HG02678 (cell line): ENCODE results near the gene THSD4.

Experiments
- ATAC-seq: cut with Tn5 transposase; IDR thresholded peaks from one replicate; pipeline ENCODE4 v1.9.1; 2021; ENCODE audit warnings: mild to moderate bottlenecking, moderate library complexity; ENCODE audit not compliant: unreplicated experiment

The THSD4 gene

GRCh38 chr15:71114887-71115566 lies at the start of gene THSD4:
THSD4 (plus strand) TSS chr15:71115471.
- ATAC-seq, result peak; percentile 64

GRCh38 chr15:71066983-71067382 lies 48.3 kb upstream of the THSD4 start:
- no peak for ATAC-seq

DNA sequence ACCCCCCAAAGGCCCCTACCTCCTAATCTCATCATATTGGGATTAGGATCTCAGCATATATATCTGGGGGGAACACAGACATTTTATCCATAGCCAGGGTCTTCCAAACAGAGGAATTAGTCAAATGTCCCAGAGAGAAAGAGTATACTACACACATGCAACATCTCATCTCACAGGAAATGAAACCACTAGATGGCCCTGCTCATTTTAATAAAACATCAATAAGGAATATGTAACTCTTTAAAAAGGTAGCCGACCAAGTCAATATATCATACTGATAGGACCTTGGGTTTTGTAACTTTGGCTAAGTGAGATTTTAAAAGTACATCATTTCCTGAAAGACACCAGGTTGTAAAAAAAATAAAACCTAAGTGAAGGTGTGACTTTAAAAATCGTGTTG lies 45.6 kb upstream of the THSD4 start:
- no peak for ATAC-seq

DNA sequence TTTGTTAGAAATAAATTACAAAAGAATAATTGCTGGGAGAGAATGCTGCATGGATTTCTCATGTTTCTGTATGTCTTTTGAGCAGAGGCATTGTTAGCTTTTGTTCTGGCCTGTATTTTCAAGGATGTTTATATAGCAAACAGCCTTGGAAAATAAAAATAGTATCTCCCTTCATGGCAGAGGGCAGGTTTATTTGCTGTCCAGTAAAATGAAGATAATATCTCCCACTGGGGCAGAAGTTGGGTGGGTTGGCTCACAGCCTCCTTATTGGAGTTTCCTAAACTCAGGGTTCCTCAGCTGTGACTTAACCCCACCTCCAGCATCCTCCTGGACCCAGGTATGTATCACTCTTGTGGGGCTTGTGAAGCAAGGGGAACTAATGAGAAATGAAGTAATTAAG lies 43.7 kb upstream of the THSD4 start:
- no peak for ATAC-seq

DNA sequence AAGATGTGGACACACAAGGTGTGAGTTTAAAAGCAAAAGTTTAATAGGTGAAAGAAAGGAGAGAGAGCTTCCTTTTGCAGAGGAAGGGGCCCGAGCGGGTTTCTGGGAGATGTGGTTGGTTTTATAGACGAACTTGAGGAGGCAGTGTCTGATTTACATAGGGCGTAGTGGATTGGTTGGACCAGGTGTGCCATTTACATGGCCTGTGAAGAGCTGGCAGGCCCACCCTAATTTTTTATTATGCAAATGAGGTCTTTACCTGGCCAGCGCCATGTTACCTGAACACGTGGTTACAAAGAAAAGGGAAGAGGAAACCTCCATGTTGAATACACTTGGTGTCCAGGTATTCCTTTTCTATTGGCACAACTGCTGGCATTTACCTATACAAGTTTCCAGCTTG lies 42.8 kb upstream of the THSD4 start:
- no peak for ATAC-seq

GRCh38 chr15:71078506-71079207 lies 36.6 kb upstream of the THSD4 start:
- ATAC-seq, result no peak

DNA sequence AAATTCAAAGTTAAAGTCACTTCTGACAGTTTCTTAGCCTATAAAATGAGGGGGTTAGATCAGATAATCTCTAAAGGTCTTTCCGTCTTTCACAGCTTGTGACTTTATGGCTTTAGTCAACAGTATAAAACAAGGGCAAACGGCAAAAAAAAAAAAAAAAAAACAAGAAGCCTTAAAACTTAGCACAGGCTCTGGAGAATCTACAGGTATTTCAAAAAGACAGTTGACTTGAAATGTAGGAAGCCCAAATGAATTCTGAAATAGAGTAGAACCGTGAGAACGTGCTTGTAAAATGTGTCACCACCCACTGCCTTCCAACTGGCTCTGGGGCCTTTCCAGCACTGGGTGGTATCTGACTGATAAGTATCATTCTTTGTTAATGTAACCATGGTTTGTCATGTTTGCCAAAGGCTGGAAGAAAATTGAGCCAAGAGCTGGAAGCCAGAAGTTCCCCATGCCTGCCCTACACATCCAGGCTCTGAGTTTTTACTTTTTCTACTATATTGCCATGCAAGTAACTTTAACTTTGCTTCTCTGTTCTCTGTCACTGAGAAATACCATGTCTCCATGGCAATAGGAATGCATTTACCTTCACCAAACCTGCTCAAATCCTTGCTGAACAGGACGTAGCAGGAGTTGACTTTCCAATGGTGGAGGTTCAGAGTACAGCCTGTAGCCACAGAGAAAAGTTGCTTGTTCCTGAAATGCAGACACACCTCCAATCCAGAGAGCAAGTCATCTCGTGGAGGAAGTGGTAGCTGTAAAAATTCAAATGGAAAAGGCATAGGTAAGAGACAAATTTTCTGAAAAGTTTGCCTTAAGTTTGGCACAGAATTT lies 35.8 kb upstream of the THSD4 start:
- ATAC-seq, result no peak

DNA sequence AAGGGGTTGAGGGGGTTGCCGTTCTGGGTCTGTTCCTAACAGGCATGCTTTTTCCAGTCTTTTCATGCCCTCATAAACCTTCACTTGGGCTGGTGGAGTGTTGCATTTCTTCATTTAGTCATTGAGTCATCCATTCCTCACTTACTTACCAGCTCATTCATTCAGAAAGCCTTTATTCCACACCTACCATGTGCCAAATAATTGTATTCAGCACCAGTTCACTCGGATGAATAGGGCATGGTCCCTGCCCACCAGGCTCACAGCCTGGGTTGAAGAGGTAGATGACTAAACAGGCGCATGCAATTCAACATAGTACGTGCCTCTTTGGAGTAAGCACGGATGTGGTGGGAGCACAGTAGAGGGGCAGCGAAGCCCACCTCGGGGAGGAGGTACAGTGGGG lies 35.1 kb upstream of the THSD4 start:
- ATAC-seq, result no peak

DNA sequence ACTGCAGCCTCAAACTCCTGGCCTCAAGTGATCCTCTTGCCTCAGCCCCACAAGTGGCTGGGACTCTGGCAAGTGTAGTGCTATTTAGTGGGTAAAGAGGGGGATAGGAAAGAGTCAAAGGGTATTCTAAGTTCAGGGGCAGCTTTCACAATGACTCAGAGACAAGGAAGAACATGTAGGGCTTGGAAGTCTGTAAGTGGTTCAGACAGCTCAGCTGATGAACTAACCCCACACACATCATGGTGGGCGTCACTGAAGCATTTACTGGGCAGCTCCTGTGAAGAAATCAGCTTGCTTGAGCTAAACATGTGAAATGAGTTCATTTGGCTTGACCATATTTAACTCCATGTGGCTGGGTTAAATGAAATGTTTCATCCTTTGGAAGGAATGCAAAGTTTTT lies 34.6 kb upstream of the THSD4 start:
- no peak for ATAC-seq

DNA sequence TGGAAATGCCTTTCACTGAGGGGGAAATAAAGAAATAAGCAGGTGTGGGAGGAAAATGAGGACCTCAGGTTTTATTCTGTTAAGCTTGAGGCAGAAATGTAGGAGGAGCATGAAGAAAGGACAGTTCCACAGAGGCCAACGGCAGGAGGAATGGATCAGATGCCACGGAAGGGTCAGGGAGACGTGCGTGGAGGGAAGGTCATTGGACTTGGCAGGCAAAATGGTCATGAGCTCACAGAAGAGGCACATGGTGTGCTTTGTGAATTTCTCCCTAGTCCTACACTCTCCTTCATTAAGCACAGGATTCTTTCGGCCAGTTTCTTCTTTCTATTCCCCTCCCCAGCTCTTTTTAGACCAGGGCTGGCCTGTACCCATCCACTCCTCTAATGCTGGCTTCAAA lies 32.5 kb upstream of the THSD4 start:
- no peak for ATAC-seq

DNA sequence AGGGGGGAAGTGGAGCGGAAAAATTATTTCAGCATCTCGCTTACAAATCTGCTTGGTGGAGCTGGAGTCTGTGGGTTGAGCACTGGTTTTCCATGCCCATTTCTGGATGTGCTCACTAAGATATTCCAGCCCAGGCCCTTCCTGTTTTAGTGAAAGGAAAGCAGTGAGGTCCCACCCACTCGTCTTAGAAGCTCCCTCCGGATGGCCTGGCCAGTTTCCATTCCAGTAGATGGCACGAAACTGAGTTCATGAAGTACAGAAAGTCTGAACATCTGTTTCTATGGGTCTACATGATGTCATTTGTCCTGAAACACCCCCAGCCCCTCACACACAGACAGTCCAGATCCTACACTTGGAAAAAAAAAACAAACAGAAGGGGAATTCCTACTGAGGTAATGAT lies 31.9 kb upstream of the THSD4 start:
- no peak for ATAC-seq

GRCh38 chr15:71084264-71084663 lies 31.0 kb upstream of the THSD4 start:
- ATAC-seq, result no peak

- ATAC-seq, result no peak
Observed at GRCh38 chr15:71085809-71086208, 29.5 kb upstream of the THSD4 start.

DNA sequence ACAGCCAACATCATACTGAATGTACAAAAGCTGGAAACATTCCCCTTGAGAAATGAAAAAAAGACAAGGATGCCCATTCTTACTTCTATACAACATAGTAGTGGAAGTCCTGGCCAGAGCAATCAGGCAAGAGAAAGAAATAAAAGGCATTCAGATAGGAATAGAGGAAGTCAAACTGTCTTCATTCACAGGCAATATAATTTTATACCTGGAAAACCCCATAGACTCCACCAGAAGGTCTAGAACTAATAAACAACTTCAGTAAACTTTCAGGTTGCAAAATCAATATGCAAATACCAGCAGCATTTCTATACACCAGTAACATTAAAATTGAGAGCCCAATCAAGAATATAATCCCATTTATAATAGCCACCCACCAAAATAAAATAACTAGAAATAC lies 27.1 kb upstream of the THSD4 start:
- ATAC-seq, result no peak

DNA sequence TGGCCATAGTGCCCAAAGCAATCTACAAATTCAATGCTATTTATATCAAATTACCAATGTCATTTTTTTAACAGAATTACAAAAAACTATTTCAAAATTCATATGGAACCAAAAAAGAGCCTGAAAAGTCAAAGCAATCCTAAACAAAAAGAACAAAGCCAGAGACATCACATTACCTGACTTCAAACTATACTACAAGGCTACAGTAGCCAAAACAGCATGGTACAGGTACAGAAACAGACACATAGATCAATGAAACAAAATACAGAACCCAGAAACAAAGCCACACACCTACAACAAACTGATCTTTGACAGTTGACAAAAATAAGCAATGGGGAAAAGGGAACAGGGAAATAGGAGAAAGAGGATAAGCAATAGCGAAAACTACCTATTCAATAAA lies 26.6 kb upstream of the THSD4 start:
- no peak for ATAC-seq

DNA sequence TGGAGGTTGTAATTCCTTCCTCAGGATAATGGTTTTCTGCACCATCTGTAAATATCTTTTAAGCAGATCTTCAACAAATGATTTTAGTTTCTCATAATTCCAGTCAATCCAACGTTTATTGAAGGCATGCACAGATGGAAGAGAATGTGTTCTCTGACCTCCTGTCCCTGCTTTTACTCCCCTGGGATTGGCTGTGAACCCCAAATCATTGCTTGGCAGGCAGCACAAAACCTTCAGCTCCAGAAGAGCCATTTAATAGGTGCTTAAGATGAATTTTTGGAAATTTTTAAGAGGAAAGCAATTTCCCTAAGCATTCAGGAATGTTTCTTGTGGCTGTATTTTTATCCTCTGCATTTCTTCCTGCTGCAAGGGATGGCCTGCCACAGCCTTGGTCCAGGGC lies 25.5 kb upstream of the THSD4 start:
- no peak for ATAC-seq

GRCh38 chr15:71091601-71092000 lies 23.7 kb upstream of the THSD4 start:
- ATAC-seq, result no peak

GRCh38 chr15:71092056-71092600 lies 23.1 kb upstream of the THSD4 start:
- no peak for ATAC-seq

GRCh38 chr15:71093054-71094024 lies 21.9 kb upstream of the THSD4 start:
- no peak for ATAC-seq

- ATAC-seq, result no peak
Observed at GRCh38 chr15:71094137-71094536, 21.1 kb upstream of the THSD4 start.
